K562 (cell line): Measurements from ENCODE around the gene PRPF6. TPM values are rescaled to one million over a fixed set of nuclear protein-coding genes. Genes with fewer than 3 reads are reported as not detected.

Experiments
- ATAC-seq: fragments of 200-7000 bp; cut with Tn5 transposase; 3 replicates; pipeline ENCODE4 v1.9.1; 2020; ENCODE audit warnings: moderate library complexity
- BruUV-seq: library from RNA; stranded (reverse); fragments of 400-500 nt; replicated peaks from 2 replicates; lab custom pipeline; 2021; lab: Mats Ljungman, UMichigan
- CTCF ChIA-PET: fragments of 300-600 bp; formaldehyde crosslinking; extraction: SDS; loops from one replicate; lab custom pipeline; 2021; ENCODE audit warnings: low intra/inter-chr PET ratio; lab: Yijun Ruan, JAX
- POLR2A ChIA-PET: fragments of 300-600, 350-650 bp; sonication (Branson Sonifier 250); formaldehyde crosslinking; extraction: SDS; loops from one replicate; lab custom pipeline; 2021; ENCODE audit warnings: antibody characterized with exemption, inconsistent platforms; lab: Yijun Ruan, JAX
- DNase-seq, 4 experiments: peaks; one replicate each; pipeline versions ENCODE4 v3.0.0 to v3.0.0-alpha.2; 2011 to 2018; ENCODE audit warnings: low spot score in 3 of 4, mixed read lengths in 3 of 4; ENCODE audit errors: extremely low read depth in 1 of 4
- FAIRE-seq: peaks from 2 replicates; lab custom pipeline; 2011; peaks lifted over from hg19 to GRCh38; lab: Jason Lieb, UNC
- H2AFZ ChIP-seq: 2 replicates; pipeline ENCODE4 v1.6.0; 2011; ENCODE audit warnings: low read depth, low read length, control low read depth, inconsistent platforms
- H3K27ac ChIP-seq: fragments of 200-600 bp; 3 replicates; pipeline ENCODE4 v1.8.0; 2011; ENCODE audit warnings: low read depth, mild to moderate bottlenecking, control low read depth, inconsistent platforms, low read length, moderate library complexity, mixed read lengths; ENCODE audit errors: extremely low read depth
- H3K27me3 ChIP-seq, 2 experiments: fragments of 300-600 bp in 1 of 2; 2 replicates in 1 of 2; 3 replicates in 1 of 2; pipeline versions ENCODE4 v1.6.0 to v1.8.0; 2011; ENCODE audit warnings: inconsistent platforms in 2 of 2, low read length in 2 of 2, mild to moderate bottlenecking in 1 of 2, mixed read lengths in 1 of 2, moderate library complexity in 1 of 2; ENCODE audit not compliant: control insufficient read depth in 2 of 2, insufficient read depth in 2 of 2
- H3K36me3 ChIP-seq: fragments of 300-600 bp; 3 replicates; pipeline ENCODE4 v1.8.0; 2011; ENCODE audit warnings: mild to moderate bottlenecking, low read length, inconsistent platforms; ENCODE audit not compliant: control insufficient read depth, insufficient read depth
- H3K4me1 ChIP-seq, 2 experiments: fragments of 200-600 bp in 1 of 2; replicated peaks in 1 of 2; 2 replicates in 1 of 2; 3 replicates in 1 of 2; pipeline versions ENCODE4 v1.5.1 to v1.8.0; 2011; ENCODE audit warnings: inconsistent platforms in 2 of 2, low read length in 2 of 2, mild to moderate bottlenecking in 1 of 2, mixed read lengths in 1 of 2, moderate library complexity in 1 of 2; ENCODE audit not compliant: control insufficient read depth in 2 of 2, insufficient read depth in 2 of 2
- H3K4me2 ChIP-seq: 2 replicates; pipeline ENCODE4 v1.6.1; 2011; ENCODE audit warnings: low read length, control low read depth, inconsistent platforms, mixed read lengths; ENCODE audit not compliant: insufficient read depth
- H3K4me3 ChIP-seq: fragments of 200-600 bp; sonication (generic), shearing (Covaris generic); 2 replicates; pipeline ENCODE4 v1.5.1; 2016; ENCODE audit warnings: control low read depth, inconsistent platforms
- H3K79me2 ChIP-seq: fragments of 200-600 bp; 3 replicates; pipeline ENCODE4 v1.8.0; 2011; ENCODE audit warnings: low read length, inconsistent platforms; ENCODE audit not compliant: control insufficient read depth, insufficient read depth
- H3K9ac ChIP-seq, 2 experiments: 2 replicates each; pipeline versions ENCODE4 v1.6.0 to v1.6.1; 2011; ENCODE audit warnings: low read depth in 2 of 2, low read length in 2 of 2, control low read depth in 1 of 2, inconsistent platforms in 1 of 2, mild to moderate bottlenecking in 1 of 2, mixed read lengths in 1 of 2; ENCODE audit not compliant: insufficient read depth in 1 of 2
- H3K9me1 ChIP-seq: one replicate; pipeline ENCODE4 v1.6.0; 2011; ENCODE audit warnings: inconsistent platforms, mild to moderate bottlenecking, low read length, moderate library complexity; ENCODE audit not compliant: control insufficient read depth, insufficient read depth
- H3K9me3 ChIP-seq: replicated peaks from 2 replicates; pipeline ENCODE4 v1.5.1; 2011; ENCODE audit warnings: low read depth, low read length, inconsistent platforms; ENCODE audit not compliant: control insufficient read depth, insufficient read depth
- H4K20me1 ChIP-seq: replicated peaks from 2 replicates; pipeline ENCODE4 v1.6.1; 2011; ENCODE audit warnings: low read length, inconsistent platforms, mixed read lengths; ENCODE audit not compliant: control insufficient read depth, insufficient read depth
- ARID1B ChIP-seq: fragments of 450-650 bp; IDR thresholded peaks from 2 replicates; pipeline ENCODE4 v1.6.1; 2016; ENCODE audit warnings: antibody characterized with exemption, mild to moderate bottlenecking, inconsistent platforms
- CREM ChIP-seq: IDR thresholded peaks from 2 replicates; pipeline ENCODE4 v1.6.1; 2014; ENCODE audit warnings: antibody characterized with exemption, low read depth
- CTBP1 ChIP-seq: fragments of 450-650 bp; IDR thresholded peaks from 2 replicates; pipeline ENCODE4 v1.6.1; 2016; ENCODE audit warnings: borderline replicate concordance
- HNRNPLL ChIP-seq: fragments of 200-400 bp; formaldehyde crosslinking; IDR thresholded peaks from 2 replicates; pipeline ENCODE4 v1.6.1; 2017; ENCODE audit warnings: low read length, low read depth, mild to moderate bottlenecking; ENCODE audit not compliant: poor library complexity, severe bottlenecking
- HSF4 ChIP-seq: fragments of 250-450 bp; sonication (Bioruptor Pico); IDR thresholded peaks from 2 replicates; pipeline ENCODE4 v2.1.2; 2022; ENCODE audit warnings: mild to moderate bottlenecking, moderate library complexity, borderline replicate concordance
- RBM15 ChIP-seq: fragments of 200-400 bp; formaldehyde crosslinking; IDR thresholded peaks from 2 replicates; pipeline ENCODE4 v1.6.1; 2018; ENCODE audit warnings: mild to moderate bottlenecking, low read length, moderate library complexity; ENCODE audit not compliant: insufficient read depth
- TEAD4 ChIP-seq, 2 experiments: sonication (generic) in 1 of 2; formaldehyde crosslinking in 1 of 2; IDR thresholded peaks; 2 replicates each; pipeline versions ENCODE4 v1.6.1 to v1.8.0; 2012 to 2022; ENCODE audit warnings: borderline replicate concordance in 1 of 2, inconsistent platforms in 1 of 2, low read length in 1 of 2, mild to moderate bottlenecking in 1 of 2, missing genetic modification reagents in 1 of 2
- XRCC4 ChIP-seq: IDR thresholded peaks from one replicate; pipeline ENCODE4 v1.6.1; 2011; ENCODE audit not compliant: insufficient read depth, insufficient read length; ENCODE audit errors: extremely low read depth
- ZNF551 ChIP-seq: fragments of 250-450 bp; sonication (Bioruptor Pico); IDR thresholded peaks from 2 replicates; pipeline ENCODE4 v1.5.0; 2021; ENCODE audit warnings: mild to moderate bottlenecking, moderate library complexity
- ZNF644 ChIP-seq: fragments of 200-800 bp; sonication (Bioruptor generic); IDR thresholded peaks from 2 replicates; pipeline ENCODE4 v1.6.1; 2016; ENCODE audit warnings: low read depth, missing genetic modification characterization, missing compliant biosample characterization
- WGBS: fragments of 100-300 bp; shearing (Covaris generic); methylation state at CpG from one replicate; pipeline ENCODE4 v1.1.6; 2016; ENCODE audit warnings: low coverage, mixed read lengths; ENCODE audit not compliant: insufficient coverage; ENCODE audit errors: missing lambda C conversion rate; 5-methylcytosine and 5-hydroxymethylcytosine counted together
- in situ Hi-C: fragments of 300-500 bp; cut with MboI; formaldehyde crosslinking; loops from 4 replicates; pipeline ENCODE4 v1.15.0; 2018; ENCODE audit warnings: inconsistent platforms, mixed read lengths
- intact Hi-C: fragments of 100-400 bp; cut with micrococcal nuclease; formaldehyde crosslinking; loops from 2 replicates; pipeline ENCODE4 v1.14.2; 2022
- polyA plus RNA-seq, 8 experiments: library from polyadenylated mRNA; depleted of rRNA in 4 of 8; stranded (reverse) in 5 of 8; unstranded in 3 of 8; fragments of >200 nt; fragmentation: Nextera tagmentation in 2 of 8; fragmentation: Illumina TruSeq in 1 of 8; extraction: Ambion mirVana in 2 of 8; extraction: Trizol in 1 of 8; gene quantifications; 2 replicates each; pipeline versions ENCODE4 v1.2.1 to v1.2.3, GENCODE V29; 2011 to 2014; ENCODE audit warnings: inconsistent platforms in 1 of 8, missing spikeins in 1 of 8
- total RNA-seq, 7 experiments: library from RNA; depleted of rRNA in 6 of 7; stranded (reverse); fragments of >200 nt in 6 of 7; fragmentation: Illumina TruSeq in 2 of 7; extraction: Trizol in 2 of 7; gene quantifications; 2 replicates each; pipeline versions ENCODE4 v1.2.1 to v1.2.3, GENCODE V29; 2011 to 2021; ENCODE audit warnings: low replicate concordance in 1 of 7
- TF ChIP-seq, protein P1 (sequence below), 2 experiments: fragments of 450-650 bp in 1 of 2; sonication (generic) in 1 of 2; formaldehyde crosslinking; conservative IDR thresholded peaks; 2 replicates each; pipeline versions ENCODE4 v1.4.0 to v1.8.1; 2020 to 2022; ENCODE audit warnings: mild to moderate bottlenecking in 1 of 2, missing genetic modification reagents in 1 of 2
- TF ChIP-seq, protein P2 (sequence below), 2 experiments: fragments of 450-650 bp in 1 of 2; sonication (generic) in 1 of 2; formaldehyde crosslinking in 1 of 2; IDR thresholded peaks in 1 of 2; conservative IDR thresholded peaks in 1 of 2; 2 replicates each; pipeline versions ENCODE4 v1.6.1 to v1.8.1; 2016 to 2023; ENCODE audit warnings: mild to moderate bottlenecking in 2 of 2, moderate library complexity in 2 of 2, inconsistent platforms in 1 of 2, missing genetic modification reagents in 1 of 2
- TF ChIP-seq, protein P3 (sequence below): fragments of 450-650 bp; IDR thresholded peaks from 2 replicates; pipeline ENCODE4 v1.6.1; 2016; ENCODE audit warnings: missing biosample characterization, missing genetic modification characterization
- TF ChIP-seq, protein P4 (sequence below): fragments of 250-450 bp; sonication (Bioruptor Pico); IDR thresholded peaks from 2 replicates; pipeline ENCODE4 v1.8.0; 2021; ENCODE audit warnings: moderate library complexity, mild to moderate bottlenecking, inconsistent platforms

Gene PRPF6
- total and polyA plus RNA-seq, 9 of the 15 experiments (the other 6 are each of a cell fraction or from before 2014, with no cell fraction given), result 4.2 to 83.2 (median 59.9) TPM

DNA sequence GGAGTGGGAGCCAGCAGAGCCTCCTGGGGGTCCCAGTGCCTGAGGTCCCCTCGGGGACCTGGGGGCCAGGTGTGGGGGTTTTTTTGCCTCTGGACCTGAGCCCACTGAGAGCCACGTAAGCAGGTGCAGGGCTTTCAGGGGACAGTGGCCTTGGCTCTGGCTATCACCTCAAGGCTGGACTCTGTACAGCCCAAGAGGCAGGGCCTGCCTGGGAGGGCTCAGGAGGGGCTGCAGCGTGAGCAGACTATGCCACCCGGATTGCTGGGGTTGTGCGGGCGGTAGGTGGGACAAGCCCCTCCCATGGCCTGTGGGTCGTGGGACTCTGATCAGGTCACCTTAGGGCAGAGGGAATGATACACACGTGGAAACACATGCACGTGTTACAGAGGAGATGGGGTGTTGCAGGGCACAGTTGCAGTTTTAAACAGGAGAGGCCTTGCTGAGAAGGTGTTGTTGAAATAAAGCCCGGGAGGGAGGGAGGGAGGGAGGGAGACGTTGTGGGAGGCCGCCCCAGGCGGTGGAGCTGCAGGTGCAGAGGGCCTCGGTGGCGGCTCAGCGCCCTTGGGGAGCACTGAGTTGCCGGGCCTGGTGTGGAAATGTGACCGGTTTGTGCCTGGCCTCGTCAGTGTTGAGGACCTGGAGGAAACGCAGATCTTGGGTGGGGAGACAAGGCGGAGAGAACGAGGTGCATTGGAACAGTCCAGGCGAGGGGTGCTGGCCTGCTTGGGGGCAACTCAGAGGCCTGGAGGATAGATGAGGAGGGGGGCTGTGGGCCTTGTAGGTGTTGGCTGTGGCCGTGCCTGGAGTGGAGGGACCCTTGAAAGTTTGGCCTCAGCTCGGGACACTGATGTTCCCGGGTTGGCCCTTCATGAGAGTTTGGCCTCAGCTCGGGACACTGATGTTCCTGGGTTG lies 84.4 kb downstream of the PRPF6 start (continued):
- TF ChIP-seq ARID1B, result no peak

DNA sequence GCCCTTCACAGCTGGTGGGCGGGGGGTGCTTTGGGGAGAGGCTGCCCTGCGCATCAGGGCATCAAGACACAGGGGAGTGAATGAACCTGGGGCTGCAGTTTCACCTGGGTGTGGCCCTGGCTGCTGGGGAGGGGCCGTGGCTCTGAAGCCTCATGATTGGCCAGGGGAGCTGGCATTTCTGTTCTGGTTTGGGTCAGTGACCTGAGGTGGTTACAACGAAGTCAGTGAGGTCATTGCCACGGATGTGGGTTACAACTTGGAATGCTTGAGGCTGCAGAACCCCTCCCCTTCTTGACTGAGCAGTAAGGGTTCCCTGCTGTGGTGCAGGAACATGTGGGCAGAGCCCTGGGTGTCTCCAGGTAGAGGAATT lies 85.0 kb downstream of the PRPF6 start:
- H4K20me1 ChIP-seq, result no peaks in the 10 kb centered on the region
- no peak overlapping the region for H3K4me3 ChIP-seq
- H3K27me3 ChIP-seq, result no peaks in the 10 kb centered on the region
- ChIA-PET POLR2A (interaction anchor here (0.6 to 0.9 kb wide), 3 partner anchors 13 to 152 kb away, joined by 3 read pairs; no protein-coding TSS in a partner anchor), CTCF (no interaction called here)
- DNase-seq (peak; percentile 74 to 75 (median 74)), FAIRE-seq (peak; percentile 95), ATAC-seq (peak; percentile 52)
- H2AFZ ChIP-seq, result 0 out of 2 replicates have a peak overlapping the region, but pooled peaks have one; percentile 40
- BruUV-seq, result no TSS peak
- intact Hi-C loops (no loop called here), in situ Hi-C loops (no loop called here)
- H3K9me1 ChIP-seq, result peaks cover 3% of the 10 kb centered on the region
- H3K36me3 ChIP-seq, result no peaks in the 10 kb centered on the region
- H3K4me2 ChIP-seq, result no peak overlapping the region
- no peaks in the 10 kb centered on the region for H3K9me3 ChIP-seq
- H3K4me1 ChIP-seq, result peaks cover 34 to 87% of the 10 kb centered on the region in 2 experiments
- peak overlapping the region in 1 of 2 experiments; percentile 28; a peak in 2 of 4 replicates for H3K9ac ChIP-seq
- WGBS, result 15% methylated on average over 5 of the region's 5 CpGs
- H3K79me2 ChIP-seq, result peaks cover 4% of the 10 kb centered on the region; the same call in 2 of the 3 replicates
- peak overlapping the region; percentile 32; the same call in 1 of the 3 replicates for H3K27ac ChIP-seq
- TF ChIP-seq, protein P1, sequence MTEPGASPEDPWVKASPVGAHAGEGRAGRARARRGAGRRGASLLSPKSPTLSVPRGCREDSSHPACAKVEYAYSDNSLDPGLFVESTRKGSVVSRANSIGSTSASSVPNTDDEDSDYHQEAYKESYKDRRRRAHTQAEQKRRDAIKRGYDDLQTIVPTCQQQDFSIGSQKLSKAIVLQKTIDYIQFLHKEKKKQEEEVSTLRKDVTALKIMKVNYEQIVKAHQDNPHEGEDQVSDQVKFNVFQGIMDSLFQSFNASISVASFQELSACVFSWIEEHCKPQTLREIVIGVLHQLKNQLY (CRISPR knock-in tag; conservative IDR thresholded peaks at IDR 0.05), result no peak
- TF ChIP-seq CTBP1, result peak; percentile 30; the same call in 1 of the 2 replicates
- no peak for TF ChIP-seq XRCC4
- no peak for TF ChIP-seq ZNF644 (tag)
- TF ChIP-seq TEAD4 (IDR thresholded peaks at IDR 0.05; ENCODE audit: low read length), result peak; percentile 41; the same call in 1 of the 2 replicates
- no peak for TF ChIP-seq TEAD4 (CRISPR knock-in tag; IDR thresholded peaks at IDR 0.05; ENCODE audit: borderline replicate concordance)
- TF ChIP-seq, protein P2, sequence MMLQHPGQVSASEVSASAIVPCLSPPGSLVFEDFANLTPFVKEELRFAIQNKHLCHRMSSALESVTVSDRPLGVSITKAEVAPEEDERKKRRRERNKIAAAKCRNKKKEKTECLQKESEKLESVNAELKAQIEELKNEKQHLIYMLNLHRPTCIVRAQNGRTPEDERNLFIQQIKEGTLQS (IDR thresholded peaks at IDR 0.05), result no peak; the same call in 1 of the 2 replicates
- TF ChIP-seq, protein P2 (CRISPR knock-in tag; conservative IDR thresholded peaks at IDR 0.05), result no peak
- TF ChIP-seq, protein P3, sequence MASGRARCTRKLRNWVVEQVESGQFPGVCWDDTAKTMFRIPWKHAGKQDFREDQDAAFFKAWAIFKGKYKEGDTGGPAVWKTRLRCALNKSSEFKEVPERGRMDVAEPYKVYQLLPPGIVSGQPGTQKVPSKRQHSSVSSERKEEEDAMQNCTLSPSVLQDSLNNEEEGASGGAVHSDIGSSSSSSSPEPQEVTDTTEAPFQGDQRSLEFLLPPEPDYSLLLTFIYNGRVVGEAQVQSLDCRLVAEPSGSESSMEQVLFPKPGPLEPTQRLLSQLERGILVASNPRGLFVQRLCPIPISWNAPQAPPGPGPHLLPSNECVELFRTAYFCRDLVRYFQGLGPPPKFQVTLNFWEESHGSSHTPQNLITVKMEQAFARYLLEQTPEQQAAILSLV (tag), result no peak
- no peak for TF ChIP-seq RBM15
- TF ChIP-seq CREM, result peak; percentile 43; the same call in 1 of the 2 replicates
- TF ChIP-seq, protein P4, sequence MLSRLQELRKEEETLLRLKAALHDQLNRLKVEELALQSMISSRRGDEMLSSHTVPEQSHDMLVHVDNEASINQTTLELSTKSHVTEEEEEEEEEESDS (CRISPR knock-in tag), result no peak
- no peak for TF ChIP-seq HNRNPLL
- TF ChIP-seq ZNF551 (CRISPR knock-in tag), result no peak
- no peak for TF ChIP-seq HSF4 (CRISPR knock-in tag)
